ENCODE results near the gene POC1A. TPM values are rescaled to one million over a fixed set of nuclear protein-coding genes. Genes with fewer than 3 reads are reported as not detected.

Gene POC1A
- total and polyA plus RNA-seq, 9 of the 15 experiments (the other 6 are each of a cell fraction or from before 2014, with no cell fraction given) = 7.2 to 17.5 (median 12.1) TPM

DNA sequence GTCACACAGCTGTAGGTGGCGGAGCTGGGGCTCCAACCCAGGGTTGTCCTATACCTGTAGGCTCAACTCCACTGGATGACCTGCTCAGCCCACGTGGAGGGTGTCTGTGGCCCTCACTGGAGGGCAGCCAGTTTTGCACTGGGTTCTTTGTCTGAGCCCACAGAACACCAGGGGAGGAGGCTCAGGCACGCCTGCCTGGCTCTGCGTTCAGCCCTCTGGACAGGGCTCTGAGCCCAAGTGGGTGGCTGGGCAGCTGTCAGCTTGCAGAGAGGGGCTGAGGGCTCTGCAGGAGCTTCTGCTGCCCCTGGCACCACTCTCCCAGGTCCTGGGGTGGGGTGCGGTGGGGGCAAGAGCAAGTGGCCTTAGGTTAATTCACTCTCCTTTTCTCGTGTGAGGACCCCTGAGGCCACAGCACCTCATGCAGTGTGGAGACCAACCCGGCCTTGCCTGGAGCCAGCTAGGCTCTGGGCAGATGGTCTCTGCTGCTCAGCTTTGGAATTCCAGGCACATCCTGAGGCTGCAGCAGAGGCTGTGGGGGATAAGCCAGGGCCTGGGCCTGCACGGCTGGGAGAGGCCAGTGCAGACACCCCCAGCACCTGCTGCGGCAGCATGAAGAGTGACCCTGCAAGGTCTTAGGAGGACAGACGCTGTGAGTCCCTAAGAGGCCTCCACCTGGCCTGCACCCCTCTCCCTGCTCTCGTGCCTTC, 121.4 kb downstream of the POC1A start (continued):
- TF ChIP-seq, protein P1, sequence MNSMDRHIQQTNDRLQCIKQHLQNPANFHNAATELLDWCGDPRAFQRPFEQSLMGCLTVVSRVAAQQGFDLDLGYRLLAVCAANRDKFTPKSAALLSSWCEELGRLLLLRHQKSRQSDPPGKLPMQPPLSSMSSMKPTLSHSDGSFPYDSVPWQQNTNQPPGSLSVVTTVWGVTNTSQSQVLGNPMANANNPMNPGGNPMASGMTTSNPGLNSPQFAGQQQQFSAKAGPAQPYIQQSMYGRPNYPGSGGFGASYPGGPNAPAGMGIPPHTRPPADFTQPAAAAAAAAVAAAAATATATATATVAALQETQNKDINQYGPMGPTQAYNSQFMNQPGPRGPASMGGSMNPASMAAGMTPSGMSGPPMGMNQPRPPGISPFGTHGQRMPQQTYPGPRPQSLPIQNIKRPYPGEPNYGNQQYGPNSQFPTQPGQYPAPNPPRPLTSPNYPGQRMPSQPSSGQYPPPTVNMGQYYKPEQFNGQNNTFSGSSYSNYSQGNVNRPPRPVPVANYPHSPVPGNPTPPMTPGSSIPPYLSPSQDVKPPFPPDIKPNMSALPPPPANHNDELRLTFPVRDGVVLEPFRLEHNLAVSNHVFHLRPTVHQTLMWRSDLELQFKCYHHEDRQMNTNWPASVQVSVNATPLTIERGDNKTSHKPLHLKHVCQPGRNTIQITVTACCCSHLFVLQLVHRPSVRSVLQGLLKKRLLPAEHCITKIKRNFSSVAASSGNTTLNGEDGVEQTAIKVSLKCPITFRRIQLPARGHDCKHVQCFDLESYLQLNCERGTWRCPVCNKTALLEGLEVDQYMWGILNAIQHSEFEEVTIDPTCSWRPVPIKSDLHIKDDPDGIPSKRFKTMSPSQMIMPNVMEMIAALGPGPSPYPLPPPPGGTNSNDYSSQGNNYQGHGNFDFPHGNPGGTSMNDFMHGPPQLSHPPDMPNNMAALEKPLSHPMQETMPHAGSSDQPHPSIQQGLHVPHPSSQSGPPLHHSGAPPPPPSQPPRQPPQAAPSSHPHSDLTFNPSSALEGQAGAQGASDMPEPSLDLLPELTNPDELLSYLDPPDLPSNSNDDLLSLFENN (IDR thresholded peaks at IDR 0.05; ENCODE audit: low read depth in 2 of 2, low read length in 2 of 2) = no peak
- TF ChIP-seq MBD2 (IDR thresholded peaks at IDR 0.05; ENCODE audit: borderline replicate concordance, low read depth) (no peak), DNMT1 (IDR thresholded peaks at IDR 0.05) (no peak)
- TF ChIP-seq, protein P2, sequence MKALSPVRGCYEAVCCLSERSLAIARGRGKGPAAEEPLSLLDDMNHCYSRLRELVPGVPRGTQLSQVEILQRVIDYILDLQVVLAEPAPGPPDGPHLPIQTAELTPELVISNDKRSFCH (CRISPR knock-in tag; IDR thresholded peaks at IDR 0.05) = no peak
- TF ChIP-seq, protein P2 (tag; IDR thresholded peaks at IDR 0.05) = no peak

DNA sequence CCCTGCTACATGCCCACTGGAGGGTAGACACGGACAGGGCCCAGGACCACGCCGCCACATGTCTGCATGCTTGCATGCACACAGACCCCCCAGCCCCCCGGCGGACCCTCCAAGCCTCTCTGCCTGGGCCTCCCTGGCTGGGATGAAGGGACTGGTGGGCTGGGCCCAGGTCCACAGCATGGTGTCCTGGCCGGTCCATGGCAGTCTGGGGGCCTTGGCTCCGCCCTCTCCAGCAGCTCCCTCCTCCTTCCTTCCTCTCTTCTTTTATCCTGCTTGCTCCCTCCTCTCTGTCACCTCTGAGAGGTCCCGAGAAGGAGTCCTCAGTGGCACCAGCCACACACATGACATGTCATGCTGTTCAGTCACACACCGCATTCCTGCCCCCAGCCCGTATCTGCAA, 122.3 kb downstream of the POC1A start:
- H3K27ac ChIP-seq (ENCODE audit: extremely low read depth, low read depth, low read length) = no peak overlapping the region
- H4K20me1 ChIP-seq (replicated peaks; ENCODE audit: control insufficient read depth, insufficient read depth, low read length) = no peaks in the 10 kb centered on the region; the same call in 1 of the 2 replicates
- H3K79me2 ChIP-seq (ENCODE audit: control insufficient read depth, insufficient read depth, low read length) = no peaks in the 10 kb centered on the region
- no peak overlapping the region for H2AFZ ChIP-seq (ENCODE audit: low read depth, low read length)
- peaks cover 14 to 27% of the 10 kb centered on the region in 2 experiments for H3K4me1 ChIP-seq (replicated peaks in 1 of 2; ENCODE audit: control insufficient read depth in 2 of 2, insufficient read depth in 2 of 2, low read length in 2 of 2)
- no peaks in the 10 kb centered on the region for H3K9me3 ChIP-seq (replicated peaks; ENCODE audit: control insufficient read depth, insufficient read depth, low read depth, low read length)
- BruUV-seq (replicated peaks) = no TSS peak
- H3K4me2 ChIP-seq (ENCODE audit: insufficient read depth, low read length) = no peak overlapping the region
- CTCF ChIA-PET (ENCODE audit: low intra/inter-chr PET ratio) = no interaction called here
- FAIRE-seq = no peak
- no peaks in the 10 kb centered on the region for H3K36me3 ChIP-seq (ENCODE audit: control insufficient read depth, insufficient read depth, low read length)
- no peak overlapping the region for H3K9ac ChIP-seq (ENCODE audit: insufficient read depth in 1 of 2, low read depth in 2 of 2, low read length in 2 of 2)
- no peak for DNase-seq (ENCODE audit: extremely low read depth in 1 of 4, low spot score in 3 of 4)
- in situ Hi-C loops (cut with MboI) (no loop called here), intact Hi-C loops (cut with micrococcal nuclease) (no loop called here)
- no peaks in the 10 kb centered on the region for H3K9me1 ChIP-seq (ENCODE audit: control insufficient read depth, insufficient read depth, low read length)
- WGBS (ENCODE audit: insufficient coverage, low coverage, missing lambda C conversion rate) = 57% methylated on average over 1 of the region's 10 CpGs
- H3K4me3 ChIP-seq = no peak overlapping the region
- POLR2A ChIA-PET = no interaction called here
- no peaks in the 10 kb centered on the region; a peak in 1 of 5 replicates for H3K27me3 ChIP-seq (ENCODE audit: control insufficient read depth in 2 of 2, insufficient read depth in 2 of 2, low read length in 2 of 2)
- ATAC-seq = no peak
- TF ChIP-seq FOXJ3 (CRISPR knock-in tag; IDR thresholded peaks at IDR 0.05) (no peak), TBL1XR1 (IDR thresholded peaks at IDR 0.05; ENCODE audit: low read length in 2 of 2) (no peak), U2AF2 (optimal IDR thresholded peaks at IDR 0.05; ENCODE audit: low read depth, low read length) (no peak), ZNF3 (CRISPR knock-in tag; IDR thresholded peaks at IDR 0.05) (no peak), EZH2 (IDR thresholded peaks at IDR 0.05; ENCODE audit: borderline replicate concordance, low read depth, low read length) (no peak), NONO (IDR thresholded peaks at IDR 0.05; ENCODE audit: low read depth in 2 of 2, low read length in 1 of 2) (no peak), ZNF184 (CRISPR knock-in tag; IDR thresholded peaks at IDR 0.05) (no peak)
- TF ChIP-seq, protein P3, sequence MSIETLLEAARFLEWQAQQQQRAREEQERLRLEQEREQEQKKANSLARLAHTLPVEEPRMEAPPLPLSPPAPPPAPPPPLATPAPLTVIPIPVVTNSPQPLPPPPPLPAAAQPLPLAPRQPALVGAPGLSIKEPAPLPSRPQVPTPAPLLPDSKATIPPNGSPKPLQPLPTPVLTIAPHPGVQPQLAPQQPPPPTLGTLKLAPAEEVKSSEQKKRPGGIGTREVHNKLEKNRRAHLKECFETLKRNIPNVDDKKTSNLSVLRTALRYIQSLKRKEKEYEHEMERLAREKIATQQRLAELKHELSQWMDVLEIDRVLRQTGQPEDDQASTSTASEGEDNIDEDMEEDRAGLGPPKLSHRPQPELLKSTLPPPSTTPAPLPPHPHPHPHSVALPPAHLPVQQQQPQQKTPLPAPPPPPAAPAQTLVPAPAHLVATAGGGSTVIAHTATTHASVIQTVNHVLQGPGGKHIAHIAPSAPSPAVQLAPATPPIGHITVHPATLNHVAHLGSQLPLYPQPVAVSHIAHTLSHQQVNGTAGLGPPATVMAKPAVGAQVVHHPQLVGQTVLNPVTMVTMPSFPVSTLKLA (conservative IDR thresholded peaks at IDR 0.05) = no peak
- TF ChIP-seq, protein P4, sequence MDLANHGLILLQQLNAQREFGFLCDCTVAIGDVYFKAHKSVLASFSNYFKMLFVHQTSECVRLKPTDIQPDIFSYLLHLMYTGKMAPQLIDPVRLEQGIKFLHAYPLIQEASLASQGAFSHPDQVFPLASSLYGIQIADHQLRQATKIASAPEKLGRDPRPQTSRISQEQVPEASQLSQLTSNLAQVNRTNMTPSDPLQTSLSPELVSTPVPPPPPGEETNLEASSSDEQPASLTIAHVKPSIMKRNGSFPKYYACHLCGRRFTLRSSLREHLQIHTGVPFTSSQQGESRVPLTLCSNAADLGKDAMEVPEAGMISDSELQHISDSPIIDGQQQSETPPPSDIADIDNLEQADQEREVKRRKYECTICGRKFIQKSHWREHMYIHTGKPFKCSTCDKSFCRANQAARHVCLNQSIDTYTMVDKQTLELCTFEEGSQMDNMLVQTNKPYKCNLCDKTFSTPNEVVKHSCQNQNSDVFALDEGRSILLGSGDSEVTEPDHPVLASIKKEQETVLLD (IDR thresholded peaks at IDR 0.05) = no peak

Data from K562 (cell line).